ENCODE results near the gene DOCK3.

Gene DOCK3

GRCh38 chr3:51408021-51408420, 733.3 kb downstream of the DOCK3 start:
- Histone ChIP-seq H3K27me3 (no peaks in the 10 kb centered on the region), H3K4me1 (no peaks in the 10 kb centered on the region), H3K9me3 (no peaks in the 10 kb centered on the region), H3K36me3 (peaks cover 34 to 64% (median 38%) of the 10 kb centered on the region in 3 donors), H3K4me3 (no peak overlapping the region), H3K27ac (no peak overlapping the region)
- intact Hi-C loops (cut with DNase I; ENCODE audit: low total_unique reads), result no loop called here
- no peak for TF ChIP-seq CTCF (IDR thresholded peaks at IDR 0.05)
- no peak for DNase-seq

GRCh38 chr3:51408813-51409212, 734.1 kb downstream of the DOCK3 start:
- no peaks in the 10 kb centered on the region for H3K27me3 ChIP-seq
- TF ChIP-seq CTCF (IDR thresholded peaks at IDR 0.05), result no peak
- H3K4me3 ChIP-seq, result no peak overlapping the region
- no peak overlapping the region for H3K27ac ChIP-seq
- DNase-seq, result no peak
- H3K9me3 ChIP-seq, result no peaks in the 10 kb centered on the region
- H3K36me3 ChIP-seq, result peaks cover 36 to 64% (median 41%) of the 10 kb centered on the region in 3 donors
- no peaks in the 10 kb centered on the region for H3K4me1 ChIP-seq
- intact Hi-C loops (cut with DNase I; ENCODE audit: low total_unique reads), result no loop called here

GRCh38 chr3:51422211-51422610, 747.5 kb downstream of the DOCK3 start:
- TF ChIP-seq CTCF (IDR thresholded peaks at IDR 0.05), result no peak
- H3K27me3 ChIP-seq, result no peaks in the 10 kb centered on the region
- intact Hi-C loops (cut with DNase I; ENCODE audit: low total_unique reads), result no loop called here
- H3K4me3 ChIP-seq, result no peak overlapping the region
- no peaks in the 10 kb centered on the region for H3K4me1 ChIP-seq
- no peak overlapping the region for H3K27ac ChIP-seq
- H3K36me3 ChIP-seq, result peaks cover 45 to 82% (median 57%) of the 10 kb centered on the region in 3 donors
- DNase-seq, result no peak
- no peaks in the 10 kb centered on the region for H3K9me3 ChIP-seq

GRCh38 chr3:51426921-51427320, 752.2 kb downstream of the DOCK3 start:
- no peak for DNase-seq
- H3K9me3 ChIP-seq, result no peaks in the 10 kb centered on the region
- no peak overlapping the region for H3K4me3 ChIP-seq
- H3K36me3 ChIP-seq, result peaks cover 45 to 85% (median 61%) of the 10 kb centered on the region in 3 donors
- TF ChIP-seq CTCF (IDR thresholded peaks at IDR 0.05), result no peak
- intact Hi-C loops (cut with DNase I; ENCODE audit: low total_unique reads), result no loop called here
- no peaks in the 10 kb centered on the region for H3K4me1 ChIP-seq
- H3K27ac ChIP-seq, result no peak overlapping the region
- H3K27me3 ChIP-seq, result no peaks in the 10 kb centered on the region

GRCh38 chr3:51429138-51429537, 754.4 kb downstream of the DOCK3 start:
- DNase-seq, result no peak
- H3K4me1 ChIP-seq, result no peaks in the 10 kb centered on the region
- intact Hi-C loops (cut with DNase I; ENCODE audit: low total_unique reads), result no loop called here
- TF ChIP-seq CTCF (IDR thresholded peaks at IDR 0.05), result no peak
- no peak overlapping the region for H3K4me3 ChIP-seq
- no peaks in the 10 kb centered on the region for H3K9me3 ChIP-seq
- peaks cover 46 to 86% (median 59%) of the 10 kb centered on the region in 3 donors for H3K36me3 ChIP-seq
- no peaks in the 10 kb centered on the region for H3K27me3 ChIP-seq
- no peak overlapping the region for H3K27ac ChIP-seq

Measured in tibial artery (tissue), 4 donors.